Measurements from ENCODE around the gene SUPT4H1. TPM values are rescaled to one million over a fixed set of nuclear protein-coding genes. Genes with fewer than 3 reads are reported as not detected.

The SUPT4H1 gene
- total RNA-seq, 2 donors from 2014 or later, result 58.1 to 63.0 TPM

GRCh38 chr17:58302919-58303585 lies 48.9 kb downstream of the SUPT4H1 start:
- no peak for DNase-seq
- intact Hi-C loops (cut with DNase I, micrococcal nuclease), result loop anchor here in 1 of 2 donors (10.0 kb wide), 1 partner anchor 142 kb away; no protein-coding TSS in a partner anchor
- ATAC-seq, result no peak

GRCh38 chr17:58302171-58302918 lies 49.7 kb downstream of the SUPT4H1 start:
- ATAC-seq (no peak), DNase-seq (no peak)
- intact Hi-C loops (cut with DNase I, micrococcal nuclease), result loop anchor here in 1 of 2 donors (10.0 kb wide), 1 partner anchor 142 kb away; no protein-coding TSS in a partner anchor

- DNase-seq (no peak), ATAC-seq (no peak)
- intact Hi-C loops (cut with DNase I, micrococcal nuclease), result loop anchor here in 1 of 2 donors (10.0 kb wide), 1 partner anchor 143 kb away; no protein-coding TSS in a partner anchor
Observed at GRCh38 chr17:58301504-58302150, 50.4 kb downstream of the SUPT4H1 start.

GRCh38 chr17:58300336-58300735 lies 51.7 kb downstream of the SUPT4H1 start:
- DNase-seq (no peak), ATAC-seq (no peak)
- intact Hi-C loops (cut with DNase I, micrococcal nuclease), result loop anchor here in 1 of 2 donors (10.0 kb wide), 1 partner anchor 144 kb away; no protein-coding TSS in a partner anchor

Small RNAs within 50 kb of the gene (microRNA-seq; reads per million reads assigned to microRNA genes)
- gene MIR4736, result 0 reads per million in 2 donors

Other genes starting within 250 kb of the SUPT4H1 start
- gene OR4D1, start 203.8 kb downstream of the SUPT4H1 start, total RNA-seq, result not detected
- not detected for gene OR4D2, start 185.2 kb downstream of the SUPT4H1 start, total RNA-seq
- not detected for gene EPX, start 159.5 kb downstream of the SUPT4H1 start, total RNA-seq
- gene MKS1, start 132.9 kb downstream of the SUPT4H1 start, total RNA-seq, result 10 to 100 TPM; 12.5 to 15.0 TPM
- gene LPO, start 113.6 kb downstream of the SUPT4H1 start, total RNA-seq, result not detected
- under 1 TPM in 1 of 2 donors, not detected in 1; 0.45 TPM for gene MPO, start 71.3 kb downstream of the SUPT4H1 start, total RNA-seq
- 1 to 10 TPM; 6.1 to 7.9 TPM for gene TSPOAP1, start 23.4 kb downstream of the SUPT4H1 start, total RNA-seq
- gene RNF43, start 65.3 kb upstream of the SUPT4H1 start, total RNA-seq, result 10 to 100 TPM; 37.3 to 50.5 TPM
- not detected for gene HSF5, start 136.2 kb upstream of the SUPT4H1 start, total RNA-seq
- 10 to 100 TPM; 42.2 to 52.4 TPM for gene MTMR4, start 162.4 kb upstream of the SUPT4H1 start, total RNA-seq

All from left colon (tissue), 2 donors.